NCI-H446 (cell line): ENCODE data around the gene SCYGR3.

ENCODE experiments used
- DNase-seq, 2 experiments: peaks; one replicate each; lab custom pipeline; 2025; lab: John Stamatoyannopoulos, UW

The SCYGR3 gene, protein sequence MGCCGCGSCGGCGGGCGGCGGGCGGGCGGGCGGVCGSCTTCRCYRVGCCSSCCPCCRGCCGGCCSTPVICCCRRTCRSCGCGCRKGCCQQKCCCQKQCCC

DNA sequence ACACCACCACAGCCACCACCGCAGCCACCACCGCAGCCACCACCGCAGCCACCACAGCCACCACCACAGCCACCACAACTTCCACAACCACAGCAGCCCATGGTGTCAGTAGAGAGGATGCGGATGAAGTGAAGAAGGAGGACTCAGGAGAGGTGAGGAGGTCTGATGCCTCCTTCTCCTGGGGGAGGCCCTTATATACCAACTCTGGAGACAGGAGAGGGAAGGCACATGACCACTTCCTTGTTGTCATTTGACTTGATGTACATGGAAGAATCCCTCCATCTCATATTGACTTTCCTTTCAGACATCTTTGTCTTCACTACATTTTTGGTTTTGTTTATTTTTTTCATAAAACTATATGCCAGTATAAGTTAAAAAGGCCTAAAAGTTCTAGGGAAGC, at the start of gene SCYGR3:
Gene SCYGR3 (minus strand): TSS at position 101 of the 400 bp plus-strand sequence. CDS start 0 bp downstream, at position 101.
- no peak for DNase-seq

GRCh38 chr2:227661827-227662226, 47.2 kb upstream of the SCYGR3 start:
- DNase-seq: no peak

DNA sequence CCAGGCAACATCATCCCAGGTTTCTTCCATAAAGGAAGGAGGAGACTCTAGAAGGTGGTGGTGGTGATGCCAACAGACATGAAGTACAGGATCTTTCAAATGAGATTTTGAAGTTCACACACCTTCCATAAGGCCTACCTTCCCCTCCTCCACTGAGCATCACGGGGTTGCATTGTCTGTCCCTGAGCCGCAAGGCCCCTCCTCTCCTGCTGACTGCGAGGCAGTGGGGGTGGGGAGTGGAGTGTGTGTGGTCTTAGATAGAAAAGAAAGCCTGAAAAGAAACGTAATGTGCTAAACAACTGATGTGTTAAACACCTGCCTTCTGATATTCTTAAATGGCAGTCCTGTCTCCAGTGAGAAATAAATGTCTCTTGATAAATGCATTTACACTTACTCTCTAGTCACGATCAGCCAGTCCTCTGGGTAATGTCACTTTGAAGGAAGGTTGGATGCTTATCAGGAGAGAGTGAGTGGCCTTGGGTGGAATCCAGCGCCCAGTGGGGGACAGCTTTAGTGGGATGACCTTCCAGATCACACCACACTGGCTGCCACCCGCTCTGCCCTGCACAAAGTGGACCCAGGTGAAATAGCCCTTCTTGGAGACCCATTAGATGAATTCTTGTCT, 46.5 kb upstream of the SCYGR3 start:
- DNase-seq: no peak

GRCh38 chr2:227657199-227657845, 42.7 kb upstream of the SCYGR3 start:
- DNase-seq: no peak

DNA sequence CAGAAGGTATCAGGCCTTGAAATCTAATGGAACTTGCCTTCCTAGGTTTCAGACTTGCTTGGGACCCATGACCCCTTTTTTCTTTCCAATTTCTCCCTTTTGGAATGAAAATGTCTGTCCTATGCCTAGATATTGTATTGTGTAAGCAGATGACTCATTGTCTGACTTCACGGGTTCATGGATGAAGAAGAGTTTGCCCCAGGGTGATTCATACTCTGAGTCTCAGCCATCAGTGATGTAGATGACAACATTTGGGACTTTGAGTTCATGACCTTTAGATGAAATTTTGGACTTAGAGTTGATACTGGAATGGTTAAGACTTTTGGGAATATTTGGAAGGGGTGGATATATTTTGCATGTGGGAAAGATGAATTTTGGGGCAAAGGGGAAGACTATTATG, 40.8 kb upstream of the SCYGR3 start:
- DNase-seq: no peak

DNA sequence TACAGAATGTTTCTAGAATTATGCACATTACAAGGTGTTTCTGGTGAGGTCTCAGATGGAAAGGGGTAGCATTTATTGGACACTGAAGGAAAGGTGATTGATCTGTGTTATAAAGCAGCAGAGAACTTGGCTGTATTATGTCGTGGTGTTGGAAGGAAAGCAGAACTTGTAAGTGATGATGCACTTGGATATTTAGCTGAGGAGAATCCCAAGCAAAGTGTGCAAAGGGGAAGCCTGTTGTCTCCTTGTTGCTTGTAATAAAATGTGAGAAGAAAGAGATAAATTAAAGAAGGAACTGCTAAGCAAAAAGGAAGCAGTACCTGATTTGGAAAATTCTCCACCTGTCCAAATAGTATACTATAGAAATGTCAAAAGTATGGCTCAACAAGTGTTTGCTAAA, 39.8 kb upstream of the SCYGR3 start:
- DNase-seq: no peak

- no peak for DNase-seq
These were observed 38.8 kb upstream of the SCYGR3 start for GRCh38 chr2:227653419-227653818.

GRCh38 chr2:227643990-227644551, 29.4 kb upstream of the SCYGR3 start:
- no peak for DNase-seq

- DNase-seq: no peak
These were observed 28.0 kb upstream of the SCYGR3 start for GRCh38 chr2:227642656-227643055.

GRCh38 chr2:227634201-227634600, 19.6 kb upstream of the SCYGR3 start:
- DNase-seq: no peak

DNA sequence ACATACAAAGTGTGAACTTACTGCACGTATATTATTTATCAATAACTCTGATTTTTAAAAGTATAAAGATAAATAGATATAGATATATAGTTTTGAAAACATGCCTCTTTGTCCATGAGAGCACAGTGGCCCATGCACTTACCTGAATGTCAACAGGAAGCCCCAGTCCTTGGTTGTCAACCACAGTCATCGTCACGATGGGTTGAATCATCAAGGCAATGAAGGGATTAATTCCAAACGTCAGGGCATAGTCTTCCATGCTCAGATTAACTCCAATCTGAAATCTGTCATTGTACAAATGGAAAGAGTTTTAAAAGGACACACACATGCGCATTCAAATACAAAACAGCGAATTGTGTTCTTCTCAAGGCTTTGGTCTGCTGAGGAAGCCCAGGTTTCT, 18.2 kb upstream of the SCYGR3 start:
- no peak for DNase-seq

DNA sequence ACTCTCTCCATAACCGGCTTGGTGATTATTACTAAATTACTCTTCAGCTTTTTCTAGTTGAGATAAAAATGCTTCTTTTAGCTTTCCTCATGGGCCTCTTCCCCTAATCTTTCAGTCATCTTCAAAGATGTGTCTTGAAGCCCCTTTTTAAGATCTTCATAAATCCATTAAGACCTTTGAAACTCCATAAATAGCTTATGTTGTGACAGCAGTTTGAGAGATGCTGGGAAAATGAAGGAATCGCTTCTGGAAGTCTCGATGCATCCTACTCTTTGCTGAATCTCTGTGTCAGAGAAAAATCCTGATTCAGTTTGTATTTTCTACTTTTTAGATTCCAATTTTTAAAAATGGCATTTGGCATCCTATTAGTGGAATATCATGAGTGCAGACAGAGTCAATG, 15.7 kb upstream of the SCYGR3 start:
- DNase-seq: no peak

- no peak for DNase-seq
These were observed 14.8 kb upstream of the SCYGR3 start for GRCh38 chr2:227629435-227629834.

- DNase-seq: no peak
These were observed 13.1 kb upstream of the SCYGR3 start for GRCh38 chr2:227627769-227628168.

GRCh38 chr2:227626580-227627151, 12.0 kb upstream of the SCYGR3 start:
- no peak for DNase-seq

GRCh38 chr2:227625420-227625819, 10.8 kb upstream of the SCYGR3 start:
- no peak for DNase-seq

- DNase-seq: no peak
These were observed 8.6 kb upstream of the SCYGR3 start for GRCh38 chr2:227623226-227623625.

- DNase-seq: no peak
These were observed 2.9 kb upstream of the SCYGR3 start, which contains the start of gene SCYGR4 for GRCh38 chr2:227617316-227618230. TSS of gene SCYGR4 (plus strand) at chr2:227617498. CDS start at chr2:227617498, 0 bp downstream.

- no peak for DNase-seq
These were observed 2.0 kb upstream of the SCYGR3 start for GRCh38 chr2:227616631-227617030.

- no peak for DNase-seq
These were observed 1.3 kb upstream of the SCYGR3 start for GRCh38 chr2:227615906-227616305.

DNA sequence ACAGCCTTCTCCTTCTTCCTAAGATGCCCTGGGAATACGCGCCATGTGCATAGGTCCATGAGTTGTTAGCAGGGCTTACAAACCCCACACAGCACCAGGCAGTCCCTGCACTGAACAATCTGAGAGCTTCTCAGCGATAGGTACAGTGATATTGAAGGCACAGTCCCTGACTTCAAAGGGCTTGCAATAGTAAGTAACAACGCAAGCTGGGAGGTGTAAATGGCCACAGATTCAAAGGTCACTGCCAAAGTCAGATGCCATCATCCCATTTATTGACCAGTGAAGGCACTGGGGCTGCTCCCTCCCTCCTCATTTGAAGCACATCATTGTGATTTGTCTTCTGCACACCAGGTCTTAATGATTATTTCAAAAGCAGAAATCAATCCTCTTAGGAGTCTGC, 541 bp upstream of the SCYGR3 start:
- DNase-seq: no peak

DNA sequence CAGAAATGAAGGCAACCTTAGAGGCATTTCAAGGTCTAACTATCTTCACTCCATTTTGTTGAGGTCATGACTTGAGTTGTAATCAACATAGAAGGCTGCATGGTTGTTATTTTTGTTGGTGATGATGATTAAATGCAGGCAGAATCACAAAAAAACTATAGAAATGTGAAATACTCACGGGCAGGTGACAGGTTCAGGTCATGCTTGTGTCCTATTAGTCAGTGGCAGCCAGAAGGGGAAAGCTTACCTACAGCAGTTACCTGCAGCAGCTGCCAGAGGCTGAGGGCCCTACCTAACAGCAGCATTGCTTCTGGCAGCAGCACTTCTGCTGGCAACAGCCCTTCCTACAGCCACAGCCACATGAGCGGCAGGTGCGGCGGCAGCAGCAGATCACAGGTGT, 394 bp downstream of the SCYGR3 start:
- DNase-seq: no peak
